Stimulated activated CD4-positive, alpha-beta T cell treated with anti-CD3 and anti-CD28 coated beads, TNF-alpha, amount 100 ng/mL, for 24 hours (primary cell): ENCODE results near the gene FGF2.
"Not testable (repeated sequence)": the region's sequence is repeated elsewhere in the genome, so short reads cannot be mapped to it uniquely, and the experiment has no call there.

Experiments
- DNase-seq, 3 experiments: peaks; one replicate each; pipeline ENCODE4 v3.0.0-alpha.2; 2020; ENCODE audit warnings: low read depth in 3 of 3

The FGF2 gene

DNA sequence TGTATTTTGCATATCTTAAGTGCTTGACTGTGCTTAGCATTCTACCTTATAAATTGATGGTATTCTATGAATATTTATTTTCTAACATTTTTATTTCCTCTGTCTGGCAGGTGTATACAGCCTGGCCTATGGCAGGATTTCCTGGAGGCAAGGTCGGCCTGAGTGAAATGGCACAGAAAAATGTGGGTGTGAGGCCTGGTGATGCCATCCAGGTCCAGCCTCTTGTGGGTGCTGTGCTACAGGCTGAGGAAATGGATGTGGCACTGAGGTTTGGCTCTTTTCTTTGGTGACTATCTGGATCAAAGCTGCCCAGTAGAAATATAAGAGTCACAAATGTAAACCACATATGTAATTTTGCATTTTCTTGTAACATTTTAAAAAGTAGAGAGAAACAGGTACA, 102.3 kb downstream of the FGF2 start:
- DNase-seq, result no peak

DNA sequence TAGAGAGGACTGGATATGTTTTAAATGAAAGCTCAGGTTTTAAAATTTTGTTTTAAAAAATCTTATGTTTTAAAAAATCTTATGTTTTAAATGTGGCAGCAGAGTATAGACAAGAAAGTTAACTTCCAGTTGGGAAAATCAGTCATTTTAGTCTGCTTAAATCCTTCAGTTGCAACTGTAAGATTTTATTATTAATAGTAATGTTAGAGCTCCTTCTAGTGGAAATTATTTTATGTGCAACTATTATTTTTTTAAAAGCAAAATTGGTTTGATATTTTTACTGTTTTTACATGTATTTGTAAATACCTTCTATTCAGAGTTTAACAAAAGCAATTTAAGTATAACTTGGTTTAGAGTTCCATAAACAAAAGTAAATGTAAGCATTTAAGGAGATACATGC, 104.2 kb downstream of the FGF2 start:
- no peak for DNase-seq

DNA sequence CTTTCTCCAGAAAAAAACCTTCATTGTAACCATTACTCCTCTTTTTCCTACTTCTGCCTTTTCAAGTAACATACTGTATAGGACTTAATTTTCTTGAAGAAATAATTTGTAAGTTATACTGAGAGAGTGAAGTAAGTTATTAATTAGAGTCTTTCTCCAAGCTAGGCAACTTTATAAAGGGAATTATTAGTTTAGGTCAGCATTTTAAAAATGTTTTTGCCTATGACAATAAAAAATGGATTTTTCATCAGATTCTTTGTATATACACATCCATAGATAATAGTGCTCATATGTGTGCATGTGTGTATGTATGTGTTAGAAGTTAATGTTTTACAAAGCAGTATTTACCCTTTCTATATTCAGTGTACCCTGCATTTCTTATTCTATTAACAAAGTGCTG, 106.1 kb downstream of the FGF2 start:
- no peak for DNase-seq

DNA sequence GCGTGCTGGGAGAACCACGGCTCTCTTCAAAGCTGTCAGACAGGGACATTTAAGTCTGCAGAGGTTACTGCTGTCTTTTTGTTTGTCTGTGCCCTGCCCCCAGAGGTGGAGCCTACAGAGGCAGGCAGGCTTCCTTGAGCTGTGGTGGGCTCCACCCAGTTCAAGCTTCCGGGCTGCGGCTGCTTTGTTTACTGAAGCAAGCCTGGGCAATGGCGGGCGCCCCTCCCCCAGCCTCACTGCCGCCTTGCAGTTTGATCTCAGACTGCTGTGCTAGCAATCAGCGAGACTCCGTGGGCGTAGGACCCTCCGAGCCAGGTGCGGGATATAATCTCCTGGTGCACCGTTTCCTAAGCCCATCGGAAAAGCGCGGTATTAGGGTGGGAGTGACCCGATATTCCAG, 118.5 kb downstream of the FGF2 start:
- not testable (repeated sequence) for DNase-seq

DNA sequence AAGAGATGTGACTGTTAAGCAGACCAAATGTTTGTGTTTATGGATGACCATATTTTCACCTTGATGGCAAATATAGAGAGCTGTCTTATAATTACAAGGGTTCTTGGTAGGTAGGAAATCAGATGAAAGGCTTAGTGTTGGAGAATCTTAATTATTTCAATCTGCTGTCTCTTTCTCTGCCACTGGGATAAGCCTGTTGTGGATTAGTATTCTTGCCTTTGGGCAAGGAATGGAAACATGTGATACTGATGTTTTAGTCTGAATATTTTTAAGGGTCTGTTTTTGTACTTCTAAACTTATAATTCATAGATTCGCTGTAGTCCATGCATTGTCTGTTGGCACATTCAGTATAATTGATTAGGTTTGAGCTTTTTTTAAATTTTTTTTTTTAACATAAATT, 119.5 kb downstream of the FGF2 start:
- DNase-seq, result no peak
